ENCODE measurements around the gene CABP2.
A peak's percentile ranks its signal among the peaks of the same experiment; 100 is the strongest.

CABP2 gene

DNA sequence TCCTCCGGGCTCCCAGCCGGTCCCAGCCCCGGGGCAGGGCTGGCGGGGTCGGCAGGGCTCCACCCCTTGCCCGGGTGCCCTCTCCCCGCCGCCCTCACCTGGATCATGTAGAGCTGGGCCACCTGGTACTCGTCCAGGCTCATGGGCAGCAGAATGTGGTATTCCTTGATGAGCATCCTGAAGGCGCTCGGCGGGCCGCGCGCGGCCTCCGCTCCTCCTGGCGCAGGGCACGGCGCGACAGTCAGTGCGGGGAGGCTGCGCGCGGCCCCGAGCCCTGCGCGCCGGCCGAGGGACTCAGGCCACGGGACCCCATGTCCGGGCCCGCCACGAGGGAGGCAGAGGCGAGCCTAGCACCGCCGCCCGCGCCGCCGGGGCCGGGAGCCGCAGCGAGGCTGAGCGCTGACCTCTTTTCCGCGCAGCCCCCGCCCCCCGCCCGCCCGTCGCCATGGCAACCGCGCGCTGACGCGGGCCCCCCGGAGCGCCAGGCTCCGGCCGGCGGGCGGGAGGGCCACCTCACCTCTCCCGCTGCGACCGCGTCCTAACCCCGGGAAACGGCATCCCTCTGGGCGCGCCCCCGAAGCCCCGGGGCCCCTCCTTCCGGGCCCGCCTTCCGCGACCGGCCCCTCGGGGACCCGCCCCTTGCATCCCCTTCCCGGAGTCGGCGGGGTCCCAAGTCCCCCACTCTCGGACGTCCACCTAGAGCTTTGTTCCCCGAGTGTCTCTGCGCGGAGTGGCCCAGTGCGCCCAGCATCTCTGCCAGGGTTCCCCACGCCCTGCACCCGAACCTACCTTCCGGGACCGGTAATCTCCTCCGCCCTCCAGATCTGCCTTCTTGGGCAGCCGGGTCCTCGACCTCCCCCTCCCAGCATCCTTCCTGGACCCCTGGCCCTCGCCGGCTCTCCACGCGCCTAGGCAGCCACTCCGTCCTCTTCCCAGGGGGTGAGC is 19.0 kb downstream of the CABP2 start:
- Histone ChIP-seq H2AFZ (ENCODE audit: low read length) (no peak overlapping the region), H3K36me3 (ENCODE audit: insufficient read depth, low read length) (peaks cover 11% of the 10 kb centered on the region; the same call in 1 of the 2 replicates), H3F3A (ENCODE audit: insufficient read depth, low read length) (0 out of 2 replicates have a peak, but pooled peaks cover 3% of the 10 kb centered on the region), H3K27me3 (ENCODE audit: insufficient read depth, low read length) (no peaks in the 10 kb centered on the region), H3K9ac (ENCODE audit: low read length) (peak overlapping the region; percentile 81), H4K20me1 (ENCODE audit: insufficient read depth, low read length) (no peaks in the 10 kb centered on the region), H3K79me2 (ENCODE audit: insufficient read depth, low read length) (no peaks in the 10 kb centered on the region), H3K4me3 (ENCODE audit: low read depth, low read length, poor library complexity, severe bottlenecking) (peak overlapping the region; percentile 79), H3K4me2 (ENCODE audit: low read length) (peak overlapping the region; percentile 99), H3K4me1 (ENCODE audit: insufficient read depth, low read length, severe bottlenecking) (peaks cover 35% of the 10 kb centered on the region), H3K9me3 (ENCODE audit: low read length) (no peaks in the 10 kb centered on the region), H3K9me2 (ENCODE audit: low read depth, low read length) (no peaks in the 10 kb centered on the region), H3K27ac (ENCODE audit: low read depth, low read length, poor library complexity, severe bottlenecking) (no peak overlapping the region)
- no peak for TF ChIP-seq EZH2 (IDR thresholded peaks at IDR 0.05; ENCODE audit: borderline replicate concordance, low read length)
- TF ChIP-seq, protein P1, sequence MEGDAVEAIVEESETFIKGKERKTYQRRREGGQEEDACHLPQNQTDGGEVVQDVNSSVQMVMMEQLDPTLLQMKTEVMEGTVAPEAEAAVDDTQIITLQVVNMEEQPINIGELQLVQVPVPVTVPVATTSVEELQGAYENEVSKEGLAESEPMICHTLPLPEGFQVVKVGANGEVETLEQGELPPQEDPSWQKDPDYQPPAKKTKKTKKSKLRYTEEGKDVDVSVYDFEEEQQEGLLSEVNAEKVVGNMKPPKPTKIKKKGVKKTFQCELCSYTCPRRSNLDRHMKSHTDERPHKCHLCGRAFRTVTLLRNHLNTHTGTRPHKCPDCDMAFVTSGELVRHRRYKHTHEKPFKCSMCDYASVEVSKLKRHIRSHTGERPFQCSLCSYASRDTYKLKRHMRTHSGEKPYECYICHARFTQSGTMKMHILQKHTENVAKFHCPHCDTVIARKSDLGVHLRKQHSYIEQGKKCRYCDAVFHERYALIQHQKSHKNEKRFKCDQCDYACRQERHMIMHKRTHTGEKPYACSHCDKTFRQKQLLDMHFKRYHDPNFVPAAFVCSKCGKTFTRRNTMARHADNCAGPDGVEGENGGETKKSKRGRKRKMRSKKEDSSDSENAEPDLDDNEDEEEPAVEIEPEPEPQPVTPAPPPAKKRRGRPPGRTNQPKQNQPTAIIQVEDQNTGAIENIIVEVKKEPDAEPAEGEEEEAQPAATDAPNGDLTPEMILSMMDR (IDR thresholded peaks at IDR 0.05; ENCODE audit: low read length) = no peak

DNA sequence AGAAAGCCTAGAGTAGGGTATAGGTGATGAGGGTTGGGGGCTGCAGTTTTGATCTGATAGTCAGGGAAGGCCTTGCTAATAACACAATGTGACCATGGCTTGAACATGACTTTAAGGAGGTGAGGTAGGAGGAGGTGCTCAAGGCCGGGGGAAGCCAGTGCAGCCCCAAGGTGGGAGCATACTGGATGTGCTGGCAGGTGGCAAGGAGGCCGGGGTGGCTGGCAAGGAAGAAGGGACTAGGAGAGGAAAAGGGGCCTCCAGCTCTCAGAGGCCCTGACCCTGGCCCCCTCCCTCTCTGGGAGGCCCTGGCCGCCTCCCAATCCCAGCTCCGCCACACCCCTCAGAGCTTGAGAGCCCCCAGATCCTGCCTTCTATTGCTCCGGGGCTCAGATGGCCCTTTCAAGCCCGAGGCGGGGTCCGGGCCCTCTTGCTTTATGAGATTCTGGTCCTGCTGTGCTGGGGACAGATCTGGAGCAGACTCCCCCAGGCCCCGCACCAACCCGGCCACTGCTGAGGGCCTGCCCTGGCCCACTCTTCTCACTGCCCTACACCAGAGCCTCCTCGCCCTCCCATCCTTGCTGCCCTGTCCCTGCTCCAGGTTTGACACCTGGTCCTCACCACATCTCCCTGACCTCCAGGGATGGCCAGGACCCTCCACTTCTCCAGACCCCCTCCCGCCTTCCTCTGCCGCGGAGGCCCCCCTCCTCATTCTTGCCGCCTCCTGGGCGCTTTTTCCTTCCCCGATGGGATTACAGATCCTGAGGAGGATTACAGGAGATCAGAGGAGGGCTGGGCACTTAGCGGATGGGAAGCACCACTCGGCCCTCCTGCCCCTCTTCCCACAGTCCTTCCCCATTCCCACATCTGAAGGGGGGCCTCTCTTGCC is 19.9 kb downstream of the CABP2 start:
- H4K20me1 ChIP-seq (ENCODE audit: insufficient read depth, low read length) = no peaks in the 10 kb centered on the region
- no peaks in the 10 kb centered on the region for H3K9me2 ChIP-seq (ENCODE audit: low read depth, low read length)
- H3K27me3 ChIP-seq (ENCODE audit: insufficient read depth, low read length) = no peaks in the 10 kb centered on the region
- H3K27ac ChIP-seq (ENCODE audit: low read depth, low read length, poor library complexity, severe bottlenecking) = no peak overlapping the region
- no peak overlapping the region for H2AFZ ChIP-seq (ENCODE audit: low read length)
- H3K9ac ChIP-seq (ENCODE audit: low read length) = peak overlapping the region; percentile 81; the same call in 1 of the 2 replicates
- TF ChIP-seq EZH2 (IDR thresholded peaks at IDR 0.05; ENCODE audit: borderline replicate concordance, low read length) = no peak
- TF ChIP-seq, protein P1 (IDR thresholded peaks at IDR 0.05; ENCODE audit: low read length) = no peak
- H3F3A ChIP-seq (ENCODE audit: insufficient read depth, low read length) = 0 out of 2 replicates have a peak, but pooled peaks cover 3% of the 10 kb centered on the region
- peak overlapping the region; percentile 99 for H3K4me2 ChIP-seq (ENCODE audit: low read length)
- no peaks in the 10 kb centered on the region for H3K9me3 ChIP-seq (ENCODE audit: low read length)
- H3K36me3 ChIP-seq (ENCODE audit: insufficient read depth, low read length) = peaks cover 11% of the 10 kb centered on the region; the same call in 1 of the 2 replicates
- peaks cover 29% of the 10 kb centered on the region for H3K4me1 ChIP-seq (ENCODE audit: insufficient read depth, low read length, severe bottlenecking)
- peak overlapping the region; percentile 79 for H3K4me3 ChIP-seq (ENCODE audit: low read depth, low read length, poor library complexity, severe bottlenecking)
- H3K79me2 ChIP-seq (ENCODE audit: insufficient read depth, low read length) = no peaks in the 10 kb centered on the region

DNA sequence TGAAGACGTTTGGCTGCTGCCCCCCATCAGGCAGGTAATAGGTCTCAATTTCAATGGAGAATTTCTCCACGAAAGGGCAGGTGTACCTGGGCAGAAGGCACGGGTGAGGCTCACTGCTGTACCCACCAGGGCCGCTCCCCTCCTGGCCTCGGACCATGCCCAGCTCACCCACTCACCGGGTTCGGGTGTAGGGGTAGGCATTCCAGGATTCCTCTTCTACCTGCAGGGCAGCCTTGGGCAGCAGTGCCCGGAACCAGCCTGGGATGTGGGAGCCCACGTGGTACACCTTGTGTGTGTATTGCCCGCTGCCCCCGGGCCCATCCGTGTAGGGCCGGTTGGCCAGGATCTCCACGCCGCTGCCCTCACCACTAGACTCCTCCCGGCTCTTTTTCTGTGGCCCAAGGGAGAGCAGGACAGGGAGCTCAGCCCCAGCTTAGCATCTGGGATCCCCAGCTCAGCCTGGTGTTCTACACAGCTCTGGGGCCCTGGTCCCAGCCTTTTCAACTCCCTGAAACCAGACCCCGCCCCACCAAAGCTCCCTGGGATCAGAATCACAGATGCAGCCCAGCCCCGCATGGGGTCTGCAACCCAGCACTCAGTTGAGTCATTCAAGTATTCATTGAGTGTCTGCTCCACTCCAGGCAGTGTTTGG is 20.8 kb downstream of the CABP2 start:
- Histone ChIP-seq H2AFZ (ENCODE audit: low read length) (no peak overlapping the region), H3K36me3 (ENCODE audit: insufficient read depth, low read length) (peaks cover 16% of the 10 kb centered on the region; the same call in 1 of the 2 replicates), H4K20me1 (ENCODE audit: insufficient read depth, low read length) (no peaks in the 10 kb centered on the region), H3K4me2 (ENCODE audit: low read length) (no peak overlapping the region), H3K9ac (ENCODE audit: low read length) (no peak overlapping the region), H3F3A (ENCODE audit: insufficient read depth, low read length) (0 out of 2 replicates have a peak, but pooled peaks cover 3% of the 10 kb centered on the region), H3K4me1 (ENCODE audit: insufficient read depth, low read length, severe bottlenecking) (peaks cover 28% of the 10 kb centered on the region), H3K27me3 (ENCODE audit: insufficient read depth, low read length) (no peaks in the 10 kb centered on the region), H3K4me3 (ENCODE audit: low read depth, low read length, poor library complexity, severe bottlenecking) (no peak overlapping the region), H3K9me2 (ENCODE audit: low read depth, low read length) (no peaks in the 10 kb centered on the region), H3K27ac (ENCODE audit: low read depth, low read length, poor library complexity, severe bottlenecking) (no peak overlapping the region), H3K79me2 (ENCODE audit: insufficient read depth, low read length) (no peaks in the 10 kb centered on the region), H3K9me3 (ENCODE audit: low read length) (no peaks in the 10 kb centered on the region)
- no peak for TF ChIP-seq EZH2 (IDR thresholded peaks at IDR 0.05; ENCODE audit: borderline replicate concordance, low read length)
- TF ChIP-seq, protein P1 (IDR thresholded peaks at IDR 0.05; ENCODE audit: low read length) = no peak
